GM12891 (cell line): ENCODE data around the gene BRSK2.

Experiments used
- DNase-seq: peaks from one replicate; pipeline ENCODE4 v3.0.0; 2011; ENCODE audit warnings: low spot score; ENCODE audit not compliant: insufficient read length
- FAIRE-seq: peaks from 2 replicates; lab custom pipeline; 2011; peaks lifted over from hg19 to GRCh38; lab: Jason Lieb, UNC
- PAX5 ChIP-seq: IDR thresholded peaks from 2 replicates; pipeline ENCODE4 v1.6.1; 2011; ENCODE audit warnings: low read length, moderate library complexity, mild to moderate bottlenecking; ENCODE audit not compliant: insufficient read depth, severe bottlenecking
- POLR2A ChIP-seq: IDR thresholded peaks from 2 replicates; pipeline ENCODE4 v1.6.1; 2011; ENCODE audit warnings: low read depth, low read length, control low read depth
- POLR2AphosphoS5 ChIP-seq: IDR thresholded peaks from 2 replicates; pipeline ENCODE4 v1.6.1; 2011; ENCODE audit warnings: low read depth, low read length, control low read depth
- POU2F2 ChIP-seq: IDR thresholded peaks from 2 replicates; pipeline ENCODE4 v1.6.1; 2011; ENCODE audit warnings: low read depth, mild to moderate bottlenecking, control low read depth, low read length, moderate library complexity
- SPI1 ChIP-seq: IDR thresholded peaks from 2 replicates; pipeline ENCODE4 v1.6.1; 2011; ENCODE audit warnings: low read depth, low read length, control low read depth
- TAF1 ChIP-seq: IDR thresholded peaks from 2 replicates; pipeline ENCODE4 v1.6.1; 2011; ENCODE audit warnings: low read depth, low read length, control low read depth

BRSK2 gene

GRCh38 chr11:1348146-1348795 lies 41.5 kb upstream of the BRSK2 start:
- FAIRE-seq (no peak), DNase-seq (no peak)
- TF ChIP-seq SPI1 = no peak
- TF ChIP-seq POLR2AphosphoS5 = no peak
- no peak for TF ChIP-seq POLR2A
- no peak for TF ChIP-seq TAF1
- TF ChIP-seq PAX5 = no peak
- TF ChIP-seq POU2F2 = no peak

- no peak for FAIRE-seq
Measured at GRCh38 chr11:1348796-1349326, 40.9 kb upstream of the BRSK2 start.

GRCh38 chr11:1349327-1350041 lies 40.2 kb upstream of the BRSK2 start:
- no peak for FAIRE-seq
- no peak for TF ChIP-seq PAX5
- TF ChIP-seq POLR2AphosphoS5 = no peak
- TF ChIP-seq TAF1 = no peak
- TF ChIP-seq POU2F2 = no peak
- TF ChIP-seq SPI1 = no peak
- no peak for TF ChIP-seq POLR2A

More at GRCh38 chr11:1348796-1349326, 40.9 kb upstream of the BRSK2 start:
- TF ChIP-seq TAF1 (no peak), POLR2A (no peak), POLR2AphosphoS5 (no peak), PAX5 (no peak), SPI1 (no peak), POU2F2 (no peak)
- DNase-seq = no peak

GRCh38 chr11:1350086-1350725 lies 39.5 kb upstream of the BRSK2 start:
- TF ChIP-seq PAX5 (no peak), POLR2AphosphoS5 (no peak), POU2F2 (no peak), SPI1 (no peak), TAF1 (no peak), POLR2A (no peak)
- no peak for FAIRE-seq

More at GRCh38 chr11:1349327-1350041, 40.2 kb upstream of the BRSK2 start:
- no peak for DNase-seq

GRCh38 chr11:1351278-1351937 lies 38.3 kb upstream of the BRSK2 start:
- TF ChIP-seq POLR2AphosphoS5 (peak; percentile 29; the same call in 1 of the 2 replicates), POU2F2 (no peak), POLR2A (peak; percentile 55; the same call in 1 of the 2 replicates), PAX5 (no peak)
- FAIRE-seq = no peak
- DNase-seq = no peak

More at GRCh38 chr11:1350086-1350725, 39.5 kb upstream of the BRSK2 start:
- no peak for DNase-seq

- TF ChIP-seq SPI1 (no peak), POU2F2 (no peak), POLR2A (no peak), PAX5 (no peak), TAF1 (no peak), POLR2AphosphoS5 (no peak)
- FAIRE-seq (no peak), DNase-seq (no peak)
Measured at GRCh38 chr11:1352696-1353382, 36.9 kb upstream of the BRSK2 start.

- FAIRE-seq (no peak), DNase-seq (no peak)
- no peak for TF ChIP-seq POLR2AphosphoS5
- no peak for TF ChIP-seq TAF1
- no peak for TF ChIP-seq PAX5
- no peak for TF ChIP-seq POLR2A
- TF ChIP-seq SPI1 = no peak
- TF ChIP-seq POU2F2 = no peak
Measured at GRCh38 chr11:1353383-1354124, 36.2 kb upstream of the BRSK2 start.

GRCh38 chr11:1354125-1354938 lies 35.4 kb upstream of the BRSK2 start:
- FAIRE-seq (no peak), DNase-seq (no peak)
- TF ChIP-seq PAX5 (no peak), POLR2A (no peak), SPI1 (no peak), POU2F2 (no peak), POLR2AphosphoS5 (no peak)
